Epithelial cell of alveolus of lung (primary cell): ENCODE measurements around the gene PICK1. TPM values are rescaled to one million over a fixed set of nuclear protein-coding genes. Genes with fewer than 3 reads are reported as not detected.

Experiments used
- total RNA-seq: library from RNA; depleted of rRNA; stranded (reverse); fragments of >200 nt; gene quantifications from 2 replicates; pipeline ENCODE4 v1.2.1, GENCODE V29; 2015

Gene PICK1
- 5.2 and 16.8 TPM in 2 replicates for total RNA-seq

GRCh38 chr22:38056969-38057891 is at the start of gene PICK1:
Gene PICK1 (plus strand): TSS chr22:38057404. CDS start chr22:38057810, 406 bp downstream.

GRCh38 chr22:38083931-38084631 is 26.9 kb downstream of the PICK1 start, which contains the start of gene SLC16A8:
Gene SLC16A8 (minus strand): TSS chr22:38084184. CDS start chr22:38082873, 1,311 bp downstream.

GRCh38 chr22:38110008-38110862 is 53.0 kb downstream of the PICK1 start, which contains the start of gene BAIAP2L2:
Gene BAIAP2L2 (minus strand): TSS chr22:38110684. CDS start chr22:38110525, 159 bp downstream.

Other genes starting within 250 kb of the PICK1 start
- 20.2 and 35.9 TPM in 2 replicates for gene GCAT, start 249.5 kb upstream of the PICK1 start, total RNA-seq
- not detected in 2 replicates for gene GALR3, start 234.0 kb upstream of the PICK1 start, total RNA-seq
- 30.6 and 47.8 TPM in 2 replicates for gene ANKRD54, start 213.1 kb upstream of the PICK1 start, total RNA-seq
- 467 and 631 TPM in 2 replicates for gene EIF3L, start 208.0 kb upstream of the PICK1 start, total RNA-seq
- 10.7 and 21.2 TPM in 2 replicates for gene MICALL1, start 151.1 kb upstream of the PICK1 start, total RNA-seq
- gene C22orf23, start 103.8 kb upstream of the PICK1 start, total RNA-seq: 0.13 and 3.0 TPM in 2 replicates
- 72.3 and 86.5 TPM in 2 replicates for gene POLR2F, start 103.7 kb upstream of the PICK1 start, total RNA-seq
- not detected in 2 replicates for gene SOX10, start 72.8 kb upstream of the PICK1 start, total RNA-seq
- gene SLC16A8, start 26.8 kb downstream of the PICK1 start, total RNA-seq: 0.80 TPM in 1 of 2 replicates, not detected in the other
- 0.13 and 4.4 TPM in 2 replicates for gene BAIAP2L2, start 53.3 kb downstream of the PICK1 start, total RNA-seq
- gene PLA2G6, start 124.4 kb downstream of the PICK1 start, total RNA-seq: 3.5 and 25.9 TPM in 2 replicates
- gene MAFF, start 144.6 kb downstream of the PICK1 start, total RNA-seq: 34.0 and 48.6 TPM in 2 replicates
- gene TMEM184B, start 215.6 kb downstream of the PICK1 start, total RNA-seq: 63.1 and 71.6 TPM in 2 replicates